ENCODE results near the gene METTL25. TPM values are rescaled to one million over a fixed set of nuclear protein-coding genes. Genes with fewer than 3 reads are reported as not detected.

The METTL25 gene
- total and polyA plus RNA-seq, 10 of the 15 experiments (the other 5 are each of a cell fraction or from before 2014, with no cell fraction given), result 5.6 to 11.3 (median 8.0) TPM

- TF ChIP-seq ASH2L (IDR thresholded peaks at IDR 0.05; ENCODE audit: borderline replicate concordance, low read depth), result no peak
- no peak for TF ChIP-seq POLR2A (IDR thresholded peaks at IDR 0.05; ENCODE audit: low read depth, low read length)
- no peak for TF ChIP-seq HCFC1 (IDR thresholded peaks at IDR 0.05; ENCODE audit: low read length)
- no peak for TF ChIP-seq KLF5 (IDR thresholded peaks at IDR 0.05; ENCODE audit: partially characterized antibody)
- TF ChIP-seq MYC (IDR thresholded peaks at IDR 0.05; ENCODE audit: insufficient read depth, insufficient read length, insufficient replicate concordance, low read length, severe bottlenecking), result no peak
- TF ChIP-seq GATAD2B (conservative IDR thresholded peaks at IDR 0.05; ENCODE audit: low read depth), result no peak
- Histone ChIP-seq H3K4me2 (ENCODE audit: control insufficient read depth, insufficient read depth) (no peak overlapping the region), H3K4me1 (ENCODE audit: control insufficient read depth, insufficient read depth, low read length) (no peaks in the 10 kb centered on the region), H3K79me2 (ENCODE audit: control insufficient read depth, insufficient read depth, low read length) (no peaks in the 10 kb centered on the region), H4K20me1 (ENCODE audit: control insufficient read depth, insufficient read depth) (no peaks in the 10 kb centered on the region), H3K9me3 (replicated peaks; ENCODE audit: control insufficient read depth, insufficient read depth, low read length) (no peaks in the 10 kb centered on the region), H3K4me3 (no peak overlapping the region), H2AFZ (ENCODE audit: control insufficient read depth, low read depth, low read length) (no peak overlapping the region), H3K36me3 (ENCODE audit: control insufficient read depth in 2 of 2, insufficient read depth in 2 of 2, low read length in 1 of 2) (no peaks in the 10 kb centered on the region), H3K9ac (ENCODE audit: control insufficient read depth, insufficient read depth, low read length) (no peak overlapping the region), H3K27ac (ENCODE audit: control insufficient read depth, insufficient read depth) (no peak overlapping the region), H3K27me3 (replicated peaks in 1 of 2; ENCODE audit: control insufficient read depth in 2 of 2, insufficient read depth in 2 of 2, low read length in 1 of 2) (no peaks in the 10 kb centered on the region)
- ATAC-seq (no peak), DNase-seq (ENCODE audit: low read depth, low spot score) (no peak), FAIRE-seq (no peak)
- ChIA-PET RAD21 (ENCODE audit: unreplicated experiment) (no interaction called here), SMC1A (ENCODE audit: uncharacterized antibody, unreplicated experiment) (interaction anchor here (0.8 to 1.0 kb wide), 2 partner anchors 27 to 33 kb away, joined by 3 to 4 read pairs; no protein-coding TSS in a partner anchor), CTCF (interaction anchor here (0.9 to 1.0 kb wide), 2 partner anchors 15 to 68 kb away, joined by 3 to 5 read pairs; partner anchors contain the start of genes CCDC59 and METTL25), POLR2A (no interaction called here)
- BruUV-seq (replicated peaks), result no TSS peak
- intact Hi-C loops (cut with micrococcal nuclease; ENCODE audit: unreplicated experiment) (no loop called here), in situ Hi-C loops (cut with MboI) (no loop called here)
- 67% methylated on average over 4 of the region's 4 CpGs for WGBS (ENCODE audit: insufficient coverage, insufficient replicate concordance, low lambda C conversion rate, missing lambda C conversion rate)
These were observed 67.8 kb downstream of the METTL25 start for GRCh38 chr12:82426081-82426480.

- Histone ChIP-seq H4K20me1 (ENCODE audit: control insufficient read depth, insufficient read depth) (no peaks in the 10 kb centered on the region), H3K79me2 (ENCODE audit: control insufficient read depth, insufficient read depth, low read length) (no peaks in the 10 kb centered on the region), H3K4me1 (ENCODE audit: control insufficient read depth, insufficient read depth, low read length) (no peaks in the 10 kb centered on the region), H3K9me3 (replicated peaks; ENCODE audit: control insufficient read depth, insufficient read depth, low read length) (no peaks in the 10 kb centered on the region), H3K9ac (ENCODE audit: control insufficient read depth, insufficient read depth, low read length) (no peak overlapping the region), H2AFZ (ENCODE audit: control insufficient read depth, low read depth, low read length) (no peak overlapping the region), H3K36me3 (ENCODE audit: control insufficient read depth in 2 of 2, insufficient read depth in 2 of 2, low read length in 1 of 2) (no peaks in the 10 kb centered on the region), H3K27ac (ENCODE audit: control insufficient read depth, insufficient read depth) (no peak overlapping the region), H3K27me3 (replicated peaks in 1 of 2; ENCODE audit: control insufficient read depth in 2 of 2, insufficient read depth in 2 of 2, low read length in 1 of 2) (no peaks in the 10 kb centered on the region), H3K4me2 (ENCODE audit: control insufficient read depth, insufficient read depth) (no peak overlapping the region), H3K4me3 (no peak overlapping the region)
- FAIRE-seq (no peak), ATAC-seq (no peak), DNase-seq (ENCODE audit: low read depth, low spot score) (no peak)
- intact Hi-C loops (cut with micrococcal nuclease; ENCODE audit: unreplicated experiment) (no loop called here), in situ Hi-C loops (cut with MboI) (no loop called here)
- ChIA-PET POLR2A (no interaction called here), SMC1A (ENCODE audit: uncharacterized antibody, unreplicated experiment) (no interaction called here), CTCF (interaction anchor here (1.0 kb wide), 1 partner anchor 68 kb away, joined by 5 read pairs; the partner anchor contains the start of genes CCDC59 and METTL25), RAD21 (ENCODE audit: unreplicated experiment) (no interaction called here)
- 82% methylated on average over 2 of the region's 2 CpGs for WGBS (ENCODE audit: insufficient coverage, insufficient replicate concordance, low lambda C conversion rate, missing lambda C conversion rate)
- TF ChIP-seq SMAD1 (IDR thresholded peaks at IDR 0.05; ENCODE audit: low read depth, partially characterized antibody) (no peak), POLR2A (IDR thresholded peaks at IDR 0.05; ENCODE audit: low read depth, low read length) (no peak), YBX1 (IDR thresholded peaks at IDR 0.05) (no peak), HCFC1 (IDR thresholded peaks at IDR 0.05; ENCODE audit: low read length) (no peak), MYB (IDR thresholded peaks at IDR 0.05; ENCODE audit: borderline replicate concordance, low read depth, low read length) (no peak)
- TF ChIP-seq, protein P1, sequence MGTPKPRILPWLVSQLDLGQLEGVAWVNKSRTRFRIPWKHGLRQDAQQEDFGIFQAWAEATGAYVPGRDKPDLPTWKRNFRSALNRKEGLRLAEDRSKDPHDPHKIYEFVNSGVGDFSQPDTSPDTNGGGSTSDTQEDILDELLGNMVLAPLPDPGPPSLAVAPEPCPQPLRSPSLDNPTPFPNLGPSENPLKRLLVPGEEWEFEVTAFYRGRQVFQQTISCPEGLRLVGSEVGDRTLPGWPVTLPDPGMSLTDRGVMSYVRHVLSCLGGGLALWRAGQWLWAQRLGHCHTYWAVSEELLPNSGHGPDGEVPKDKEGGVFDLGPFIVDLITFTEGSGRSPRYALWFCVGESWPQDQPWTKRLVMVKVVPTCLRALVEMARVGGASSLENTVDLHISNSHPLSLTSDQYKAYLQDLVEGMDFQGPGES (IDR thresholded peaks at IDR 0.05), result no peak
- TF ChIP-seq, protein P2, sequence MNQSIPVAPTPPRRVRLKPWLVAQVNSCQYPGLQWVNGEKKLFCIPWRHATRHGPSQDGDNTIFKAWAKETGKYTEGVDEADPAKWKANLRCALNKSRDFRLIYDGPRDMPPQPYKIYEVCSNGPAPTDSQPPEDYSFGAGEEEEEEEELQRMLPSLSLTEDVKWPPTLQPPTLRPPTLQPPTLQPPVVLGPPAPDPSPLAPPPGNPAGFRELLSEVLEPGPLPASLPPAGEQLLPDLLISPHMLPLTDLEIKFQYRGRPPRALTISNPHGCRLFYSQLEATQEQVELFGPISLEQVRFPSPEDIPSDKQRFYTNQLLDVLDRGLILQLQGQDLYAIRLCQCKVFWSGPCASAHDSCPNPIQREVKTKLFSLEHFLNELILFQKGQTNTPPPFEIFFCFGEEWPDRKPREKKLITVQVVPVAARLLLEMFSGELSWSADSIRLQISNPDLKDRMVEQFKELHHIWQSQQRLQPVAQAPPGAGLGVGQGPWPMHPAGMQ (IDR thresholded peaks at IDR 0.05; ENCODE audit: borderline replicate concordance), result no peak
- no TSS peak for BruUV-seq (replicated peaks)
These were observed 68.3 kb downstream of the METTL25 start for GRCh38 chr12:82426586-82426985.

Data from GM12878 (cell line).